Neutrophil (primary cell): ENCODE data around the gene MACROD1.

Experiments
- H3K27ac ChIP-seq: fragments of 200-600 bp; sonication (generic); 2 replicates; pipeline ENCODE4 v1.5.1; 2016; ENCODE audit warnings: mild to moderate bottlenecking, moderate library complexity
- H3K27me3 ChIP-seq: fragments of 200-600 bp; sonication (generic); 2 replicates; pipeline ENCODE4 v1.6.0; 2016; ENCODE audit warnings: mild to moderate bottlenecking
- H3K36me3 ChIP-seq: fragments of 200-600 bp; sonication (generic); 2 replicates; pipeline ENCODE4 v1.5.1; 2017
- H3K4me1 ChIP-seq, 2 experiments: fragments of 200-600 bp in 1 of 2; sonication (generic) in 1 of 2; 1 replicate in 1 of 2; 2 replicates in 1 of 2; pipeline versions ENCODE4 v1.5.1 to v1.6.1; 2013 to 2016; ENCODE audit warnings: low read depth in 1 of 2, low read length in 1 of 2, mild to moderate bottlenecking in 1 of 2, moderate library complexity in 1 of 2; ENCODE audit not compliant: control insufficient read depth in 1 of 2, insufficient read depth in 1 of 2
- H3K4me3 ChIP-seq, 2 experiments: fragments of 200-600 bp in 1 of 2; sonication (generic) in 1 of 2; 1 replicate in 1 of 2; 2 replicates in 1 of 2; pipeline ENCODE4 v1.5.1; 2013 to 2016; ENCODE audit warnings: low read depth in 1 of 2, low read length in 1 of 2, mild to moderate bottlenecking in 1 of 2, moderate library complexity in 1 of 2
- H3K9me3 ChIP-seq: fragments of 200-600 bp; sonication (generic); 2 replicates; pipeline ENCODE4 v1.5.1; 2016
- TF ChIP-seq, protein P1 (sequence below): fragments of 200-600 bp; sonication (generic); IDR thresholded peaks from 2 replicates; pipeline ENCODE4 v1.5.1; 2016; ENCODE audit warnings: antibody characterized with exemption

MACROD1 gene

DNA sequence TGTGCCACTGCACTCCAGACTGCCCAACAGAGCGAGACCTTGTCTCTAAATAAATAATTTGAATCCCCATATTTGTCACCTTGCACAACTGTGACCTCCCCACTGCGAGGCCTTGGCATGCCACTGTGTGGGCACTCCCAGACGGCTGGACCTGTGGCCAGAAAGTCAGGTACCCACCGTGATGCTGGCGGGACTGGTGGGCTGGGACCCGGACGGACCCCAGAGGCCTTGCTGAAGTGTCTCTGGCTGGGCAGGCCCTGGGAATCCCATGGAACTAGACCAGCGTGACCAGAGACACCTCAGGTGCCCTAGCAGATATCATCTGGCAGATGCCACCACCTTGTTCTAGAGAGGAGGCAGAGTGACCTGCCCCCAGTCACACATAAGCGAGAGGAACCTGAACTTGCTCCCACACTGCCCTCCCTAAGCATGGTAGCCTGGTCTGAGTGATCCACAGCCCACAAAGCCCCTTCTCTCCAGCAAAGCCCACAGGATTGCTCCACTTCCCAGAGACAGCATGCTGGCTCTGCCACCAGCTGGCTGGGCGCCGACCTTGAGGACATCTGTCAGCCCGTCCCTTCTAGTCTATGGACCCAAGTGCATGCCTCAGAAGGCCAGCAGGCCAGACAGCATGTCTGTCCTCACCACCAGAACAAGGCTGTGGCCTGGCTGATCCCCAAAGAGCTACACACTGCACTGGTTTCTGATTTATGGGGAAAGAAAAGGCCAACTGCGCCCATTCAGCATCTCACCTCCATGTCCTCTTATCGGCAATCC lies 9.5 kb downstream of the MACROD1 start:
- no peak overlapping the region for H3K27ac ChIP-seq
- no peak overlapping the region for H3K4me3 ChIP-seq
- TF ChIP-seq, protein P1, sequence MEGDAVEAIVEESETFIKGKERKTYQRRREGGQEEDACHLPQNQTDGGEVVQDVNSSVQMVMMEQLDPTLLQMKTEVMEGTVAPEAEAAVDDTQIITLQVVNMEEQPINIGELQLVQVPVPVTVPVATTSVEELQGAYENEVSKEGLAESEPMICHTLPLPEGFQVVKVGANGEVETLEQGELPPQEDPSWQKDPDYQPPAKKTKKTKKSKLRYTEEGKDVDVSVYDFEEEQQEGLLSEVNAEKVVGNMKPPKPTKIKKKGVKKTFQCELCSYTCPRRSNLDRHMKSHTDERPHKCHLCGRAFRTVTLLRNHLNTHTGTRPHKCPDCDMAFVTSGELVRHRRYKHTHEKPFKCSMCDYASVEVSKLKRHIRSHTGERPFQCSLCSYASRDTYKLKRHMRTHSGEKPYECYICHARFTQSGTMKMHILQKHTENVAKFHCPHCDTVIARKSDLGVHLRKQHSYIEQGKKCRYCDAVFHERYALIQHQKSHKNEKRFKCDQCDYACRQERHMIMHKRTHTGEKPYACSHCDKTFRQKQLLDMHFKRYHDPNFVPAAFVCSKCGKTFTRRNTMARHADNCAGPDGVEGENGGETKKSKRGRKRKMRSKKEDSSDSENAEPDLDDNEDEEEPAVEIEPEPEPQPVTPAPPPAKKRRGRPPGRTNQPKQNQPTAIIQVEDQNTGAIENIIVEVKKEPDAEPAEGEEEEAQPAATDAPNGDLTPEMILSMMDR = no peak
- H3K4me1 ChIP-seq = peaks cover 3 to 5% of the 10 kb centered on the region in 2 experiments
- H3K27me3 ChIP-seq = peaks cover 11% of the 10 kb centered on the region
- H3K9me3 ChIP-seq = no peaks in the 10 kb centered on the region
- H3K36me3 ChIP-seq = no peaks in the 10 kb centered on the region

- Histone ChIP-seq H3K4me3 (no peak overlapping the region), H3K27ac (no peak overlapping the region), H3K9me3 (no peaks in the 10 kb centered on the region), H3K4me1 (peaks cover 3 to 5% of the 10 kb centered on the region in 2 experiments), H3K27me3 (peaks cover 11% of the 10 kb centered on the region), H3K36me3 (no peaks in the 10 kb centered on the region)
- TF ChIP-seq, protein P1 = no peak
Observed at GRCh38 chr11:64153812-64154211, 12.1 kb downstream of the MACROD1 start.

- Histone ChIP-seq H3K4me1 (peaks cover 3 to 5% of the 10 kb centered on the region in 2 experiments), H3K27me3 (peaks cover 13% of the 10 kb centered on the region), H3K4me3 (no peak overlapping the region), H3K9me3 (no peaks in the 10 kb centered on the region), H3K27ac (no peak overlapping the region), H3K36me3 (no peaks in the 10 kb centered on the region)
- TF ChIP-seq, protein P1 = peak; percentile 98
Observed at GRCh38 chr11:64152841-64153691, 12.8 kb downstream of the MACROD1 start.

- Histone ChIP-seq H3K27me3 (peaks cover 16% of the 10 kb centered on the region), H3K36me3 (no peaks in the 10 kb centered on the region), H3K9me3 (no peaks in the 10 kb centered on the region), H3K4me3 (no peak overlapping the region), H3K4me1 (peaks cover 3 to 5% of the 10 kb centered on the region in 2 experiments), H3K27ac (no peak overlapping the region)
- TF ChIP-seq, protein P1 = no peak
Observed at GRCh38 chr11:64151337-64151736, 14.6 kb downstream of the MACROD1 start.

- peaks cover 16% of the 10 kb centered on the region for H3K27me3 ChIP-seq
- no peaks in the 10 kb centered on the region for H3K36me3 ChIP-seq
- no peak overlapping the region for H3K4me3 ChIP-seq
- H3K4me1 ChIP-seq = peaks cover 3 to 5% of the 10 kb centered on the region in 2 experiments
- no peak overlapping the region for H3K27ac ChIP-seq
- no peaks in the 10 kb centered on the region for H3K9me3 ChIP-seq
- TF ChIP-seq, protein P1 = no peak
Observed at GRCh38 chr11:64150481-64151239, 15.3 kb downstream of the MACROD1 start.
